Vagina (tissue), 2 donors: ENCODE measurements around the gene NUAK1. TPM values are rescaled to one million over a fixed set of nuclear protein-coding genes. Genes with fewer than 3 reads are reported as not detected.

ENCODE experiments used
- DNase-seq, 2 donors: peaks; one replicate each; pipeline ENCODE4 v3.0.0-alpha.2; 2017; ENCODE audit errors: extremely low spot score in 2 of 2
- H3K27ac ChIP-seq: fragments of 200-600 bp; sonication (generic); one replicate; pipeline ENCODE4 v1.5.1; 2019
- H3K27me3 ChIP-seq: fragments of 200-600 bp; sonication (generic); one replicate; pipeline ENCODE4 v1.5.1; 2019
- H3K36me3 ChIP-seq, 2 donors: fragments of 200-600 bp; sonication (generic); one replicate each; pipeline ENCODE4 v1.5.1; 2017 to 2019
- H3K4me1 ChIP-seq: fragments of 200-600 bp; sonication (generic); one replicate; pipeline ENCODE4 v1.5.1; 2019
- H3K4me3 ChIP-seq, 2 donors: fragments of 200-600 bp; sonication (generic); 1 replicate in 1 of 2; 2 replicates in 1 of 2; pipeline ENCODE4 v1.5.1; 2016 to 2019
- H3K9me3 ChIP-seq: fragments of 200-600 bp; sonication (generic); one replicate; pipeline ENCODE4 v1.5.1; 2019
- CTCF ChIP-seq, 3 experiments: fragments of 450-650 bp in 2 of 3; fragments of 200-600 bp in 1 of 3; sonication (generic) in 1 of 3; IDR thresholded peaks; one replicate each; pipeline ENCODE4 v1.5.1; 2017 to 2019; ENCODE audit warnings: antibody characterized with exemption in 3 of 3, mild to moderate bottlenecking in 2 of 3, moderate library complexity in 2 of 3
- POLR2A ChIP-seq, 2 donors: fragments of 450-650 bp; IDR thresholded peaks; one replicate each; pipeline ENCODE4 v1.6.1; 2017; ENCODE audit warnings: antibody characterized with exemption in 2 of 2, mild to moderate bottlenecking in 2 of 2, moderate library complexity in 2 of 2
- POLR2AphosphoS5 ChIP-seq, 2 donors: sonication (generic); formaldehyde crosslinking; IDR thresholded peaks; one replicate each; pipeline ENCODE4 v1.9.0; 2017; ENCODE audit warnings: antibody characterized with exemption in 2 of 2, mild to moderate bottlenecking in 2 of 2, low read depth in 1 of 2; ENCODE audit not compliant: insufficient read depth in 1 of 2
- intact Hi-C: fragments of 100-400 bp; cut with DNase I; formaldehyde crosslinking; loops from one replicate; pipeline ENCODE4 v1.15.1; 2023
- total RNA-seq: library from RNA; depleted of rRNA; stranded (reverse); fragments of >200 nt; gene quantifications from one replicate; pipeline ENCODE4 v1.2.3, GENCODE V29; 2016

NUAK1 gene
- total RNA-seq, 1 donor from 2014 or later, result 22.8 TPM

- no peak overlapping the region for H3K27ac ChIP-seq
- DNase-seq, result no peak
- intact Hi-C loops, result no loop called here
- no peak overlapping the region for H3K4me3 ChIP-seq
- H3K36me3 ChIP-seq, result no peaks in the 10 kb centered on the region
- no peaks in the 10 kb centered on the region for H3K9me3 ChIP-seq
- H3K4me1 ChIP-seq, result no peaks in the 10 kb centered on the region
- TF ChIP-seq POLR2AphosphoS5 (IDR thresholded peaks at IDR 0.05; ENCODE audit: insufficient read depth in 1 of 2, low read depth in 1 of 2) (no peak), POLR2A (IDR thresholded peaks at IDR 0.05) (no peak), CTCF (IDR thresholded peaks at IDR 0.05) (no peak)
- H3K27me3 ChIP-seq, result no peaks in the 10 kb centered on the region
Measured at GRCh38 chr12:106161491-106161890, 22.7 kb upstream of the NUAK1 start.

GRCh38 chr12:106160915-106161314 is 22.2 kb upstream of the NUAK1 start:
- H3K27me3 ChIP-seq, result no peaks in the 10 kb centered on the region
- H3K36me3 ChIP-seq, result no peaks in the 10 kb centered on the region
- TF ChIP-seq POLR2A (IDR thresholded peaks at IDR 0.05) (no peak), CTCF (IDR thresholded peaks at IDR 0.05) (no peak), POLR2AphosphoS5 (IDR thresholded peaks at IDR 0.05; ENCODE audit: insufficient read depth in 1 of 2, low read depth in 1 of 2) (no peak)
- no peak for DNase-seq
- H3K4me1 ChIP-seq, result no peaks in the 10 kb centered on the region
- H3K9me3 ChIP-seq, result no peaks in the 10 kb centered on the region
- H3K27ac ChIP-seq, result no peak overlapping the region
- intact Hi-C loops, result no loop called here
- no peak overlapping the region for H3K4me3 ChIP-seq

- no peaks in the 10 kb centered on the region for H3K27me3 ChIP-seq
- intact Hi-C loops, result no loop called here
- DNase-seq, result no peak
- TF ChIP-seq POLR2AphosphoS5 (IDR thresholded peaks at IDR 0.05; ENCODE audit: insufficient read depth in 1 of 2, low read depth in 1 of 2), result no peak
- TF ChIP-seq CTCF (IDR thresholded peaks at IDR 0.05), result no peak
- no peak for TF ChIP-seq POLR2A (IDR thresholded peaks at IDR 0.05)
- no peaks in the 10 kb centered on the region for H3K4me1 ChIP-seq
- H3K27ac ChIP-seq, result no peak overlapping the region
- no peak overlapping the region for H3K4me3 ChIP-seq
- no peaks in the 10 kb centered on the region for H3K36me3 ChIP-seq
- no peaks in the 10 kb centered on the region for H3K9me3 ChIP-seq
Measured at GRCh38 chr12:106157802-106158201, 19.0 kb upstream of the NUAK1 start.

- DNase-seq, result no peak
- no peaks in the 10 kb centered on the region for H3K36me3 ChIP-seq
- no peak for TF ChIP-seq POLR2AphosphoS5 (IDR thresholded peaks at IDR 0.05; ENCODE audit: insufficient read depth in 1 of 2, low read depth in 1 of 2)
- TF ChIP-seq POLR2A (IDR thresholded peaks at IDR 0.05), result no peak
- no peaks in the 10 kb centered on the region for H3K9me3 ChIP-seq
- no peaks in the 10 kb centered on the region for H3K27me3 ChIP-seq
- H3K4me3 ChIP-seq, result no peak overlapping the region
- H3K27ac ChIP-seq, result no peak overlapping the region
- H3K4me1 ChIP-seq, result no peaks in the 10 kb centered on the region
- intact Hi-C loops, result no loop called here
Measured at GRCh38 chr12:106154751-106155273, 16.1 kb upstream of the NUAK1 start.

GRCh38 chr12:106152334-106152733 is 13.6 kb upstream of the NUAK1 start:
- DNase-seq, result peak in 1 of 2 donors; percentile 49
- TF ChIP-seq POLR2A (IDR thresholded peaks at IDR 0.05) (no peak), POLR2AphosphoS5 (IDR thresholded peaks at IDR 0.05; ENCODE audit: insufficient read depth in 1 of 2, low read depth in 1 of 2) (no peak), CTCF (IDR thresholded peaks at IDR 0.05) (no peak)
- Histone ChIP-seq H3K9me3 (no peaks in the 10 kb centered on the region), H3K36me3 (no peaks in the 10 kb centered on the region), H3K27ac (no peak overlapping the region), H3K4me1 (no peaks in the 10 kb centered on the region), H3K4me3 (no peak overlapping the region), H3K27me3 (no peaks in the 10 kb centered on the region)
- intact Hi-C loops, result no loop called here
